HUES64 (cell line): Measurements from ENCODE around the gene MZB1.
A peak's percentile ranks its signal among the peaks of the same experiment; 100 is the strongest.

ENCODE experiments used
- H3K27ac ChIP-seq: 2 replicates; pipeline ENCODE4 v1.7.0; 2013; ENCODE audit warnings: low read depth, low read length, inconsistent platforms
- H3K27me3 ChIP-seq: 2 replicates; pipeline ENCODE4 v1.6.1; 2013; ENCODE audit warnings: mild to moderate bottlenecking, low read length; ENCODE audit not compliant: insufficient read depth
- H3K36me3 ChIP-seq: 2 replicates; pipeline ENCODE4 v1.6.1; 2013; ENCODE audit warnings: mild to moderate bottlenecking, low read length; ENCODE audit not compliant: insufficient read depth
- H3K4me1 ChIP-seq: 2 replicates; pipeline ENCODE4 v1.6.1; 2013; ENCODE audit warnings: mild to moderate bottlenecking, low read length, moderate library complexity; ENCODE audit not compliant: insufficient read depth
- H3K4me3 ChIP-seq: 2 replicates; pipeline ENCODE4 v1.5.1; 2013; ENCODE audit warnings: mild to moderate bottlenecking, low read length, moderate library complexity
- H3K9ac ChIP-seq: 2 replicates; pipeline ENCODE4 v1.6.1; 2013; ENCODE audit warnings: mild to moderate bottlenecking, low read depth, low read length
- H3K9me3 ChIP-seq: 2 replicates; pipeline ENCODE4 v1.6.1; 2013; ENCODE audit warnings: low read depth, low read length; ENCODE audit not compliant: insufficient read depth
- WGBS: fragments of 150-250, 120-280 bp; methylation state at CpG from one replicate; pipeline ENCODE4 v1.1.7; 2013; ENCODE audit warnings: missing lambda C conversion rate; 5-methylcytosine and 5-hydroxymethylcytosine counted together

Gene MZB1

GRCh38 chr5:139397921-139398320, 8.2 kb upstream of the MZB1 start:
- H3K9me3 ChIP-seq, result no peaks in the 10 kb centered on the region
- H3K36me3 ChIP-seq, result peaks cover 14% of the 10 kb centered on the region
- H3K4me3 ChIP-seq, result no peak overlapping the region
- H3K4me1 ChIP-seq, result peaks cover 2% of the 10 kb centered on the region; the same call in 1 of the 2 replicates
- WGBS, result 90% methylated on average over 6 of the region's 6 CpGs
- H3K27ac ChIP-seq, result no peak overlapping the region
- peaks cover 32% of the 10 kb centered on the region for H3K27me3 ChIP-seq
- H3K9ac ChIP-seq, result no peak overlapping the region

- H3K27me3 ChIP-seq, result peaks cover 44% of the 10 kb centered on the region
- no peaks in the 10 kb centered on the region for H3K9me3 ChIP-seq
- WGBS, result 89% methylated on average over 8 of the region's 8 CpGs
- H3K27ac ChIP-seq, result no peak overlapping the region
- H3K4me3 ChIP-seq, result no peak overlapping the region
- peaks cover 2% of the 10 kb centered on the region; the same call in 1 of the 2 replicates for H3K4me1 ChIP-seq
- no peak overlapping the region for H3K9ac ChIP-seq
- peaks cover 14% of the 10 kb centered on the region for H3K36me3 ChIP-seq
Observed at GRCh38 chr5:139396691-139397090, 7.0 kb upstream of the MZB1 start.

- Histone ChIP-seq H3K4me3 (no peak overlapping the region), H3K27ac (no peak overlapping the region), H3K9ac (no peak overlapping the region), H3K36me3 (peaks cover 8% of the 10 kb centered on the region; the same call in 1 of the 2 replicates), H3K9me3 (no peaks in the 10 kb centered on the region), H3K27me3 (peaks cover 46% of the 10 kb centered on the region), H3K4me1 (peaks cover 2% of the 10 kb centered on the region; the same call in 1 of the 2 replicates)
- 80% methylated on average over 7 of the region's 8 CpGs for WGBS
Observed at GRCh38 chr5:139395844-139396640, 6.3 kb upstream of the MZB1 start.

- peaks cover 2% of the 10 kb centered on the region; the same call in 1 of the 2 replicates for H3K4me1 ChIP-seq
- H3K27me3 ChIP-seq, result peaks cover 46% of the 10 kb centered on the region
- H3K4me3 ChIP-seq, result peak within 1 kb of the TSS; percentile 62
- no peaks in the 10 kb centered on the region for H3K9me3 ChIP-seq
- no peak within 1 kb of the TSS for H3K27ac ChIP-seq
- WGBS, result 42% methylated on average over 76 of the region's 76 CpGs
- peaks cover 5% of the 10 kb centered on the region; the same call in 1 of the 2 replicates for H3K36me3 ChIP-seq
- peak within 1 kb of the TSS; percentile 68 for H3K9ac ChIP-seq
Observed at GRCh38 chr5:139394654-139395566, 5.2 kb upstream of the MZB1 start, which contains the start of gene PROB1. PROB1 (minus strand) TSS chr5:139395104; CDS start chr5:139395081, 23 bp downstream.

GRCh38 chr5:139394123-139394653, 4.5 kb upstream of the MZB1 start:
- Histone ChIP-seq H3K4me3 (peak overlapping the region; percentile 62), H3K9me3 (no peaks in the 10 kb centered on the region), H3K9ac (peak overlapping the region; percentile 68), H3K4me1 (peaks cover 2% of the 10 kb centered on the region; the same call in 1 of the 2 replicates), H3K27ac (no peak overlapping the region), H3K36me3 (peaks cover under 1% of the 10 kb centered on the region; the same call in 1 of the 2 replicates), H3K27me3 (peaks cover 46% of the 10 kb centered on the region)
- WGBS, result 2% methylated on average over 62 of the region's 62 CpGs

GRCh38 chr5:139393497-139394122, 3.9 kb upstream of the MZB1 start:
- Histone ChIP-seq H3K36me3 (no peaks in the 10 kb centered on the region), H3K27ac (no peak overlapping the region; the same call in 1 of the 2 replicates), H3K9me3 (no peaks in the 10 kb centered on the region), H3K4me3 (peak overlapping the region; percentile 62), H3K4me1 (peaks cover 3% of the 10 kb centered on the region; the same call in 1 of the 2 replicates), H3K27me3 (peaks cover 46% of the 10 kb centered on the region), H3K9ac (peak overlapping the region; percentile 68)
- WGBS, result 7% methylated on average over 49 of the region's 49 CpGs

- Histone ChIP-seq H3K9me3 (no peaks in the 10 kb centered on the region), H3K27me3 (peaks cover 46% of the 10 kb centered on the region), H3K27ac (no peak overlapping the region; the same call in 1 of the 2 replicates), H3K4me3 (peak overlapping the region; percentile 62), H3K36me3 (no peaks in the 10 kb centered on the region), H3K9ac (peak overlapping the region; percentile 68), H3K4me1 (peaks cover 10% of the 10 kb centered on the region)
- WGBS, result under 1% methylated on average over 77 of the region's 77 CpGs
Observed at GRCh38 chr5:139392678-139393496, 3.2 kb upstream of the MZB1 start.

- H3K4me1 ChIP-seq, result peaks cover 10% of the 10 kb centered on the region
- no peaks in the 10 kb centered on the region for H3K9me3 ChIP-seq
- peak overlapping the region; percentile 45; the same call in 1 of the 2 replicates for H3K9ac ChIP-seq
- H3K36me3 ChIP-seq, result no peaks in the 10 kb centered on the region
- peaks cover 46% of the 10 kb centered on the region for H3K27me3 ChIP-seq
- no peak overlapping the region for H3K27ac ChIP-seq
- WGBS, result 6% methylated on average over 36 of the region's 36 CpGs
- H3K4me3 ChIP-seq, result peak overlapping the region; percentile 62
Observed at GRCh38 chr5:139392324-139392677, 2.6 kb upstream of the MZB1 start.

GRCh38 chr5:139391570-139392323, 2.0 kb upstream of the MZB1 start:
- H3K4me1 ChIP-seq, result peaks cover 10% of the 10 kb centered on the region
- no peak overlapping the region for H3K9ac ChIP-seq
- 50% methylated on average over 33 of the region's 33 CpGs for WGBS
- H3K4me3 ChIP-seq, result peak overlapping the region; percentile 62
- H3K27ac ChIP-seq, result no peak overlapping the region
- no peaks in the 10 kb centered on the region for H3K36me3 ChIP-seq
- peaks cover 46% of the 10 kb centered on the region for H3K27me3 ChIP-seq
- H3K9me3 ChIP-seq, result no peaks in the 10 kb centered on the region
